K562 (cell line): ENCODE data around the gene CACNA2D4. TPM values are rescaled to one million over a fixed set of nuclear protein-coding genes. Genes with fewer than 3 reads are reported as not detected.

ENCODE experiments used
- ATAC-seq: fragments of 200-7000 bp; cut with Tn5 transposase; 3 replicates; pipeline ENCODE4 v1.9.1; 2020; ENCODE audit warnings: moderate library complexity
- BruUV-seq: library from RNA; stranded (reverse); fragments of 400-500 nt; replicated peaks from 2 replicates; lab custom pipeline; 2021; lab: Mats Ljungman, UMichigan
- CTCF ChIA-PET: fragments of 300-600 bp; formaldehyde crosslinking; extraction: SDS; loops from one replicate; lab custom pipeline; 2021; ENCODE audit warnings: low intra/inter-chr PET ratio; lab: Yijun Ruan, JAX
- POLR2A ChIA-PET: fragments of 300-600, 350-650 bp; sonication (Branson Sonifier 250); formaldehyde crosslinking; extraction: SDS; loops from one replicate; lab custom pipeline; 2021; ENCODE audit warnings: antibody characterized with exemption, inconsistent platforms; lab: Yijun Ruan, JAX
- DNase-seq, 4 experiments: peaks; one replicate each; pipeline versions ENCODE4 v3.0.0 to v3.0.0-alpha.2; 2011 to 2018; ENCODE audit warnings: low spot score in 3 of 4, mixed read lengths in 3 of 4; ENCODE audit errors: extremely low read depth in 1 of 4
- FAIRE-seq: peaks from 2 replicates; lab custom pipeline; 2011; peaks lifted over from hg19 to GRCh38; lab: Jason Lieb, UNC
- H2AFZ ChIP-seq: 2 replicates; pipeline ENCODE4 v1.6.0; 2011; ENCODE audit warnings: low read depth, low read length, control low read depth, inconsistent platforms
- H3K27ac ChIP-seq: fragments of 200-600 bp; 3 replicates; pipeline ENCODE4 v1.8.0; 2011; ENCODE audit warnings: low read depth, mild to moderate bottlenecking, control low read depth, inconsistent platforms, low read length, moderate library complexity, mixed read lengths; ENCODE audit errors: extremely low read depth
- H3K27me3 ChIP-seq, 2 experiments: fragments of 300-600 bp in 1 of 2; 2 replicates in 1 of 2; 3 replicates in 1 of 2; pipeline versions ENCODE4 v1.6.0 to v1.8.0; 2011; ENCODE audit warnings: inconsistent platforms in 2 of 2, low read length in 2 of 2, mild to moderate bottlenecking in 1 of 2, mixed read lengths in 1 of 2, moderate library complexity in 1 of 2; ENCODE audit not compliant: control insufficient read depth in 2 of 2, insufficient read depth in 2 of 2
- H3K36me3 ChIP-seq: fragments of 300-600 bp; 3 replicates; pipeline ENCODE4 v1.8.0; 2011; ENCODE audit warnings: mild to moderate bottlenecking, low read length, inconsistent platforms; ENCODE audit not compliant: control insufficient read depth, insufficient read depth
- H3K4me1 ChIP-seq, 2 experiments: fragments of 200-600 bp in 1 of 2; replicated peaks in 1 of 2; 2 replicates in 1 of 2; 3 replicates in 1 of 2; pipeline versions ENCODE4 v1.5.1 to v1.8.0; 2011; ENCODE audit warnings: inconsistent platforms in 2 of 2, low read length in 2 of 2, mild to moderate bottlenecking in 1 of 2, mixed read lengths in 1 of 2, moderate library complexity in 1 of 2; ENCODE audit not compliant: control insufficient read depth in 2 of 2, insufficient read depth in 2 of 2
- H3K4me2 ChIP-seq: 2 replicates; pipeline ENCODE4 v1.6.1; 2011; ENCODE audit warnings: low read length, control low read depth, inconsistent platforms, mixed read lengths; ENCODE audit not compliant: insufficient read depth
- H3K4me3 ChIP-seq: fragments of 200-600 bp; sonication (generic), shearing (Covaris generic); 2 replicates; pipeline ENCODE4 v1.5.1; 2016; ENCODE audit warnings: control low read depth, inconsistent platforms
- H3K79me2 ChIP-seq: fragments of 200-600 bp; 3 replicates; pipeline ENCODE4 v1.8.0; 2011; ENCODE audit warnings: low read length, inconsistent platforms; ENCODE audit not compliant: control insufficient read depth, insufficient read depth
- H3K9ac ChIP-seq, 2 experiments: 2 replicates each; pipeline versions ENCODE4 v1.6.0 to v1.6.1; 2011; ENCODE audit warnings: low read depth in 2 of 2, low read length in 2 of 2, control low read depth in 1 of 2, inconsistent platforms in 1 of 2, mild to moderate bottlenecking in 1 of 2, mixed read lengths in 1 of 2; ENCODE audit not compliant: insufficient read depth in 1 of 2
- H3K9me1 ChIP-seq: one replicate; pipeline ENCODE4 v1.6.0; 2011; ENCODE audit warnings: inconsistent platforms, mild to moderate bottlenecking, low read length, moderate library complexity; ENCODE audit not compliant: control insufficient read depth, insufficient read depth
- H3K9me3 ChIP-seq: replicated peaks from 2 replicates; pipeline ENCODE4 v1.5.1; 2011; ENCODE audit warnings: low read depth, low read length, inconsistent platforms; ENCODE audit not compliant: control insufficient read depth, insufficient read depth
- H4K20me1 ChIP-seq: replicated peaks from 2 replicates; pipeline ENCODE4 v1.6.1; 2011; ENCODE audit warnings: low read length, inconsistent platforms, mixed read lengths; ENCODE audit not compliant: control insufficient read depth, insufficient read depth
- CCAR2 ChIP-seq: fragments of 200-400 bp; formaldehyde crosslinking; IDR thresholded peaks from 2 replicates; pipeline ENCODE4 v1.6.1; 2017; ENCODE audit warnings: mild to moderate bottlenecking, low read depth, low read length
- ETS2 ChIP-seq: IDR thresholded peaks from 2 replicates; pipeline ENCODE4 v1.6.1; 2016; ENCODE audit warnings: borderline replicate concordance, missing genetic modification characterization, mild to moderate bottlenecking, moderate library complexity, missing compliant biosample characterization; ENCODE audit not compliant: poor library complexity, severe bottlenecking
- KHSRP ChIP-seq: fragments of 450-650 bp; IDR thresholded peaks from 2 replicates; pipeline ENCODE4 v1.6.1; 2017
- PHTF2 ChIP-seq: fragments of 250-450 bp; sonication (Bioruptor Pico); IDR thresholded peaks from 2 replicates; pipeline ENCODE4 v1.5.0; 2021; ENCODE audit warnings: mild to moderate bottlenecking
- RBM15 ChIP-seq: fragments of 200-400 bp; formaldehyde crosslinking; IDR thresholded peaks from 2 replicates; pipeline ENCODE4 v1.6.1; 2018; ENCODE audit warnings: mild to moderate bottlenecking, low read length, moderate library complexity; ENCODE audit not compliant: insufficient read depth
- RBM39 ChIP-seq: fragments of 200-400 bp; formaldehyde crosslinking; optimal IDR thresholded peaks from 2 replicates; pipeline ENCODE3; 2018; ENCODE audit warnings: low read depth, low read length
- SREBF2 ChIP-seq: sonication (generic); formaldehyde crosslinking; IDR thresholded peaks from 2 replicates; pipeline ENCODE4 v1.4.0; 2020; ENCODE audit warnings: mild to moderate bottlenecking, missing genetic modification reagents
- ZNF217 ChIP-seq: sonication (generic); formaldehyde crosslinking; IDR thresholded peaks from 2 replicates; pipeline ENCODE4 v1.8.0; 2022; ENCODE audit warnings: mild to moderate bottlenecking, missing genetic modification reagents
- ZNF561 ChIP-seq: fragments of 450-650 bp; formaldehyde crosslinking; conservative IDR thresholded peaks from 2 replicates; pipeline ENCODE4 v1.4.0; 2020; ENCODE audit warnings: mild to moderate bottlenecking, moderate library complexity
- WGBS: fragments of 100-300 bp; shearing (Covaris generic); methylation state at CpG from one replicate; pipeline ENCODE4 v1.1.6; 2016; ENCODE audit warnings: low coverage, mixed read lengths; ENCODE audit not compliant: insufficient coverage; ENCODE audit errors: missing lambda C conversion rate; 5-methylcytosine and 5-hydroxymethylcytosine counted together
- in situ Hi-C: fragments of 300-500 bp; cut with MboI; formaldehyde crosslinking; loops from 4 replicates; pipeline ENCODE4 v1.15.0; 2018; ENCODE audit warnings: inconsistent platforms, mixed read lengths
- intact Hi-C: fragments of 100-400 bp; cut with micrococcal nuclease; formaldehyde crosslinking; loops from 2 replicates; pipeline ENCODE4 v1.14.2; 2022
- polyA plus RNA-seq, 8 experiments: library from polyadenylated mRNA; depleted of rRNA in 4 of 8; stranded (reverse) in 5 of 8; unstranded in 3 of 8; fragments of >200 nt; fragmentation: Nextera tagmentation in 2 of 8; fragmentation: Illumina TruSeq in 1 of 8; extraction: Ambion mirVana in 2 of 8; extraction: Trizol in 1 of 8; gene quantifications; 2 replicates each; pipeline versions ENCODE4 v1.2.1 to v1.2.3, GENCODE V29; 2011 to 2014; ENCODE audit warnings: inconsistent platforms in 1 of 8, missing spikeins in 1 of 8
- total RNA-seq, 7 experiments: library from RNA; depleted of rRNA in 6 of 7; stranded (reverse); fragments of >200 nt in 6 of 7; fragmentation: Illumina TruSeq in 2 of 7; extraction: Trizol in 2 of 7; gene quantifications; 2 replicates each; pipeline versions ENCODE4 v1.2.1 to v1.2.3, GENCODE V29; 2011 to 2021; ENCODE audit warnings: low replicate concordance in 1 of 7
- TF ChIP-seq, protein P1 (sequence below): fragments of 250-450 bp; sonication (Bioruptor Pico); IDR thresholded peaks from 2 replicates; pipeline ENCODE4 v1.8.0; 2022; ENCODE audit warnings: inconsistent platforms
- TF ChIP-seq, protein P2 (sequence below), 2 experiments: fragments of 450-650 bp; formaldehyde crosslinking in 1 of 2; IDR thresholded peaks; 2 replicates each; pipeline versions ENCODE4 v1.4.0 to v1.6.1; 2014 to 2020; ENCODE audit warnings: mild to moderate bottlenecking in 2 of 2, borderline replicate concordance in 1 of 2, low read depth in 1 of 2
- TF ChIP-seq, protein P3 (sequence below): fragments of 450-650 bp; formaldehyde crosslinking; IDR thresholded peaks from 2 replicates; pipeline ENCODE4 v1.4.0; 2022; ENCODE audit warnings: mild to moderate bottlenecking, moderate library complexity

CACNA2D4 gene
- total and polyA plus RNA-seq, 9 of the 15 experiments (the other 6 are each of a cell fraction or from before 2014, with no cell fraction given) = 0.04 to 0.69 (median 0.40) TPM; not detected in 3

DNA sequence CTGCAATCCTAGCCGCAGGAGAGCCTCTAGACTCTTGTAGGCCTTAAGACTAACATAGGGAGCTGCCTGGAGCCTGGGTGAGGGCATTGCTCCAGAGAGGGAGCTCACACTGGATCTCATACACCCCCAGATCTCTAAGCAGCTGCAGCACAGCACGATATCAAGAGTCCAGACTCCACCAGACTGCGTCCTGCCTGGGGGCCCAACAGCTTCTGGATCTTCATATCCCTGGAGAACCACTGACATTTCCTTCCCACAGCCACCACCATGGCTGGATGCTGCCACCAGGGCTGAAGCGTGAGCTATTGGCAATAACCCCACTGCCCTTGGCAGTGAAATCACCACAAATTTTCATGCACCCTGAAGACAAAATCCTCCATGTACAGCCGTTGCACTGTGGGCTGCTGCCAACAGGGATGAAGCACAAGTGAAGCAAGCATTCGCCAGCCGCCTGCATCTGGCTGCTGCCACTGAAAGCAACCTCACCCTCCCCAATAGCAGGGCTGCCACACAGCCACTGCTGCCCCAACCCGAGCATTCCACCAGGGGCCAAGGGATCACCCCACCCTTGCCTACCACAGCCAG lies 28.2 kb downstream of the CACNA2D4 start:
- no peak for ATAC-seq
- intact Hi-C loops = no loop called here
- CTCF ChIA-PET = no interaction called here
- TF ChIP-seq, protein P1, sequence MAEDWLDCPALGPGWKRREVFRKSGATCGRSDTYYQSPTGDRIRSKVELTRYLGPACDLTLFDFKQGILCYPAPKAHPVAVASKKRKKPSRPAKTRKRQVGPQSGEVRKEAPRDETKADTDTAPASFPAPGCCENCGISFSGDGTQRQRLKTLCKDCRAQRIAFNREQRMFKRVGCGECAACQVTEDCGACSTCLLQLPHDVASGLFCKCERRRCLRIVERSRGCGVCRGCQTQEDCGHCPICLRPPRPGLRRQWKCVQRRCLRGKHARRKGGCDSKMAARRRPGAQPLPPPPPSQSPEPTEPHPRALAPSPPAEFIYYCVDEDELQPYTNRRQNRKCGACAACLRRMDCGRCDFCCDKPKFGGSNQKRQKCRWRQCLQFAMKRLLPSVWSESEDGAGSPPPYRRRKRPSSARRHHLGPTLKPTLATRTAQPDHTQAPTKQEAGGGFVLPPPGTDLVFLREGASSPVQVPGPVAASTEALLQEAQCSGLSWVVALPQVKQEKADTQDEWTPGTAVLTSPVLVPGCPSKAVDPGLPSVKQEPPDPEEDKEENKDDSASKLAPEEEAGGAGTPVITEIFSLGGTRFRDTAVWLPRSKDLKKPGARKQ (CRISPR knock-in tag) = no peak
- TF ChIP-seq RBM15 = no peak
- TF ChIP-seq, protein P2, sequence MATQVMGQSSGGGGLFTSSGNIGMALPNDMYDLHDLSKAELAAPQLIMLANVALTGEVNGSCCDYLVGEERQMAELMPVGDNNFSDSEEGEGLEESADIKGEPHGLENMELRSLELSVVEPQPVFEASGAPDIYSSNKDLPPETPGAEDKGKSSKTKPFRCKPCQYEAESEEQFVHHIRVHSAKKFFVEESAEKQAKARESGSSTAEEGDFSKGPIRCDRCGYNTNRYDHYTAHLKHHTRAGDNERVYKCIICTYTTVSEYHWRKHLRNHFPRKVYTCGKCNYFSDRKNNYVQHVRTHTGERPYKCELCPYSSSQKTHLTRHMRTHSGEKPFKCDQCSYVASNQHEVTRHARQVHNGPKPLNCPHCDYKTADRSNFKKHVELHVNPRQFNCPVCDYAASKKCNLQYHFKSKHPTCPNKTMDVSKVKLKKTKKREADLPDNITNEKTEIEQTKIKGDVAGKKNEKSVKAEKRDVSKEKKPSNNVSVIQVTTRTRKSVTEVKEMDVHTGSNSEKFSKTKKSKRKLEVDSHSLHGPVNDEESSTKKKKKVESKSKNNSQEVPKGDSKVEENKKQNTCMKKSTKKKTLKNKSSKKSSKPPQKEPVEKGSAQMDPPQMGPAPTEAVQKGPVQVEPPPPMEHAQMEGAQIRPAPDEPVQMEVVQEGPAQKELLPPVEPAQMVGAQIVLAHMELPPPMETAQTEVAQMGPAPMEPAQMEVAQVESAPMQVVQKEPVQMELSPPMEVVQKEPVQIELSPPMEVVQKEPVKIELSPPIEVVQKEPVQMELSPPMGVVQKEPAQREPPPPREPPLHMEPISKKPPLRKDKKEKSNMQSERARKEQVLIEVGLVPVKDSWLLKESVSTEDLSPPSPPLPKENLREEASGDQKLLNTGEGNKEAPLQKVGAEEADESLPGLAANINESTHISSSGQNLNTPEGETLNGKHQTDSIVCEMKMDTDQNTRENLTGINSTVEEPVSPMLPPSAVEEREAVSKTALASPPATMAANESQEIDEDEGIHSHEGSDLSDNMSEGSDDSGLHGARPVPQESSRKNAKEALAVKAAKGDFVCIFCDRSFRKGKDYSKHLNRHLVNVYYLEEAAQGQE (IDR thresholded peaks at IDR 0.05; ENCODE audit: borderline replicate concordance) = no peak
- TF ChIP-seq, protein P2 (CRISPR knock-in tag; IDR thresholded peaks at IDR 0.05; ENCODE audit: low read depth) = no peak
- TF ChIP-seq, protein P3, sequence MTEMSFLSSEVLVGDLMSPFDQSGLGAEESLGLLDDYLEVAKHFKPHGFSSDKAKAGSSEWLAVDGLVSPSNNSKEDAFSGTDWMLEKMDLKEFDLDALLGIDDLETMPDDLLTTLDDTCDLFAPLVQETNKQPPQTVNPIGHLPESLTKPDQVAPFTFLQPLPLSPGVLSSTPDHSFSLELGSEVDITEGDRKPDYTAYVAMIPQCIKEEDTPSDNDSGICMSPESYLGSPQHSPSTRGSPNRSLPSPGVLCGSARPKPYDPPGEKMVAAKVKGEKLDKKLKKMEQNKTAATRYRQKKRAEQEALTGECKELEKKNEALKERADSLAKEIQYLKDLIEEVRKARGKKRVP = no peak
- no peak for TF ChIP-seq ZNF561 (CRISPR knock-in tag)
- no peak for TF ChIP-seq KHSRP
- no peak for TF ChIP-seq ETS2 (tag)
- TF ChIP-seq PHTF2 = no peak
- no peak for TF ChIP-seq ZNF217 (CRISPR knock-in tag)
- TF ChIP-seq CCAR2 = no peak
- no peak for TF ChIP-seq SREBF2 (CRISPR knock-in tag)
- TF ChIP-seq RBM39 = no peak

More for the DNA sequence above, 28.2 kb downstream of the CACNA2D4 start:
- H3K4me2 ChIP-seq = no peak overlapping the region
- no TSS peak for BruUV-seq
- no peaks in the 10 kb centered on the region for H3K9me1 ChIP-seq
- no peak overlapping the region for H3K9ac ChIP-seq
- POLR2A ChIA-PET = no interaction called here
- 4% methylated on average over 6 of the region's 8 CpGs for WGBS
- H3K4me1 ChIP-seq = peaks cover 0 to 5% of the 10 kb centered on the region in 2 experiments; a peak in 2 of 5 replicates
- no peak overlapping the region for H2AFZ ChIP-seq
- no peak overlapping the region for H3K27ac ChIP-seq
- in situ Hi-C loops = no loop called here
- no peak for DNase-seq
- FAIRE-seq = no peak
- H3K79me2 ChIP-seq = no peaks in the 10 kb centered on the region
- H3K9me3 ChIP-seq = no peaks in the 10 kb centered on the region
- H3K27me3 ChIP-seq = peaks cover 0 to 15% of the 10 kb centered on the region in 2 experiments; a peak in 3 of 5 replicates
- H4K20me1 ChIP-seq = no peaks in the 10 kb centered on the region
- H3K4me3 ChIP-seq = no peak overlapping the region
- no peaks in the 10 kb centered on the region for H3K36me3 ChIP-seq
